WTC11 (cell line): ENCODE measurements around the gene OVCA2. TPM values are rescaled to one million over a fixed set of nuclear protein-coding genes. Genes with fewer than 3 reads are reported as not detected.

Experiments used
- ATAC-seq: fragments of 200-7000 bp; cut with Tn5 transposase; 2 replicates; pipeline ENCODE4 v1.10.0; 2021; ENCODE audit warnings: mild to moderate bottlenecking, moderate library complexity
- CTCF ChIA-PET: fragments of 300-600 bp; sonication (Branson Sonifier 250); formaldehyde crosslinking; loops from one replicate; lab custom pipeline; 2021; ENCODE audit warnings: antibody characterized with exemption; lab: Charles Lee
- POLR2A ChIA-PET: fragments of 350-600 bp; sonication (Branson Sonifier 250); formaldehyde crosslinking; loops from one replicate; lab custom pipeline; 2021; ENCODE audit warnings: antibody characterized with exemption; lab: Charles Lee
- DNase-seq: peaks from one replicate; pipeline ENCODE4 v3.0.0; 2021; ENCODE audit warnings: low spot score
- H3K27ac Mint-ChIP-seq: 2 replicates; pipeline ENCODE4 v1.8.0; 2021; ENCODE audit warnings: mixed read lengths
- H3K27me3 Mint-ChIP-seq: 2 replicates; pipeline ENCODE4 v1.8.0; 2021; ENCODE audit warnings: low read depth, mild to moderate bottlenecking, moderate library complexity, mixed read lengths
- H3K36me3 Mint-ChIP-seq: 2 replicates; pipeline ENCODE4 v1.8.0; 2021; ENCODE audit warnings: mixed read lengths
- H3K4me1 Mint-ChIP-seq: 2 replicates; pipeline ENCODE4 v1.8.0; 2022; ENCODE audit warnings: mixed read lengths
- H3K4me3 Mint-ChIP-seq: 2 replicates; pipeline ENCODE4 v1.8.0; 2021; ENCODE audit warnings: mild to moderate bottlenecking, moderate library complexity, mixed read lengths
- H3K9me3 Mint-ChIP-seq: 2 replicates; pipeline ENCODE4 v1.8.0; 2021; ENCODE audit warnings: mixed read lengths
- AFF4 ChIP-seq: sonication (generic); formaldehyde crosslinking; IDR thresholded peaks from 2 replicates; pipeline ENCODE4 v1.8.1; 2023; ENCODE audit warnings: mild to moderate bottlenecking, missing genetic modification reagents, borderline replicate concordance
- CTCF ChIP-seq: fragments of 200-600 bp; IDR thresholded peaks from 2 replicates; pipeline ENCODE4 v1.8.0; 2022; ENCODE audit warnings: antibody characterized with exemption
- E2F5 ChIP-seq: sonication (generic); formaldehyde crosslinking; IDR thresholded peaks from 2 replicates; pipeline ENCODE4 v1.8.1; 2022; ENCODE audit warnings: mild to moderate bottlenecking, moderate library complexity, missing genetic modification reagents
- ELF4 ChIP-seq: sonication (generic); formaldehyde crosslinking; IDR thresholded peaks from 2 replicates; pipeline ENCODE4 v1.8.1; 2022; ENCODE audit warnings: low read depth, mild to moderate bottlenecking, moderate library complexity, missing genetic modification reagents
- IRF1 ChIP-seq: sonication (generic); formaldehyde crosslinking; IDR thresholded peaks from 2 replicates; pipeline ENCODE4 v1.8.0; 2023; ENCODE audit warnings: missing genetic modification reagents
- IRF2 ChIP-seq: sonication (generic); formaldehyde crosslinking; IDR thresholded peaks from 2 replicates; pipeline ENCODE4 v1.8.0; 2022; ENCODE audit warnings: low read depth, missing genetic modification reagents, borderline replicate concordance
- PRDM15 ChIP-seq: sonication (generic); formaldehyde crosslinking; IDR thresholded peaks from 2 replicates; pipeline ENCODE4 v1.8.0; 2022; ENCODE audit warnings: missing genetic modification reagents
- PREB ChIP-seq: sonication (generic); formaldehyde crosslinking; IDR thresholded peaks from 2 replicates; pipeline ENCODE4 v1.8.1; 2022; ENCODE audit warnings: mild to moderate bottlenecking, missing genetic modification reagents, moderate library complexity, borderline replicate concordance
- total RNA-seq: library from RNA; stranded (reverse); gene quantifications from 3 replicates; pipeline ENCODE4 v1.2.3, GENCODE V29; 2021

OVCA2 gene
- total RNA-seq, 1 experiment from 2014 or later: 23.5 TPM

- Mint-ChIP-seq H3K4me3 (no peak overlapping the region), H3K27me3 (no peaks in the 10 kb centered on the region), H3K4me1 (peaks cover 10% of the 10 kb centered on the region), H3K36me3 (peaks cover 11% of the 10 kb centered on the region), H3K27ac (peak overlapping the region; percentile 76; the same call in 1 of the 2 replicates), H3K9me3 (no peaks in the 10 kb centered on the region)
- ChIA-PET POLR2A (no interaction called here), CTCF (interaction anchor here (0.9 to 3.7 kb wide), 6 partner anchors 13 to 168 kb away, joined by 3 to 21 read pairs (median 8); partner anchors contain the start of gene HIC1)
- DNase-seq (no peak), ATAC-seq (no peak)
- TF ChIP-seq PREB (CRISPR knock-in tag): no peak
- no peak for TF ChIP-seq IRF1
- no peak for TF ChIP-seq E2F5 (CRISPR knock-in tag)
- no peak for TF ChIP-seq CTCF
- TF ChIP-seq PRDM15 (CRISPR knock-in tag): no peak
- TF ChIP-seq IRF2 (CRISPR knock-in tag): no peak
- TF ChIP-seq ELF4 (CRISPR knock-in tag): no peak
Measured at GRCh38 chr17:2077040-2077439, 35.2 kb downstream of the OVCA2 start.

- H3K36me3 Mint-ChIP-seq: peaks cover 11% of the 10 kb centered on the region
- no peaks in the 10 kb centered on the region for H3K9me3 Mint-ChIP-seq
- POLR2A ChIA-PET: no interaction called here
- ATAC-seq (no peak), DNase-seq (no peak)
- no peaks in the 10 kb centered on the region for H3K4me1 Mint-ChIP-seq
- no peak for TF ChIP-seq IRF2 (CRISPR knock-in tag)
- TF ChIP-seq AFF4: no peak
- CTCF ChIA-PET: interaction anchor here (1.2 to 1.5 kb wide), 3 partner anchors 13 to 163 kb away, joined by 3 to 6 read pairs (median 6); no protein-coding TSS in a partner anchor
- no peaks in the 10 kb centered on the region for H3K27me3 Mint-ChIP-seq
- no peak overlapping the region; the same call in 1 of the 2 replicates for H3K27ac Mint-ChIP-seq
- no peak overlapping the region for H3K4me3 Mint-ChIP-seq
Measured at GRCh38 chr17:2081564-2081963, 39.7 kb downstream of the OVCA2 start.
